Vagina (tissue), 2 donors: ENCODE results near the gene APOA4. TPM values are rescaled to one million over a fixed set of nuclear protein-coding genes. Genes with fewer than 3 reads are reported as not detected.
"Not testable (repeated sequence)": the region's sequence is repeated elsewhere in the genome, so short reads cannot be mapped to it uniquely, and the experiment has no call there.

Experiments
- DNase-seq, 2 donors: peaks; one replicate each; pipeline ENCODE4 v3.0.0-alpha.2; 2017; ENCODE audit errors: extremely low spot score in 2 of 2
- H3K27ac ChIP-seq: fragments of 200-600 bp; sonication (generic); one replicate; pipeline ENCODE4 v1.5.1; 2019
- H3K27me3 ChIP-seq: fragments of 200-600 bp; sonication (generic); one replicate; pipeline ENCODE4 v1.5.1; 2019
- H3K36me3 ChIP-seq, 2 donors: fragments of 200-600 bp; sonication (generic); one replicate each; pipeline ENCODE4 v1.5.1; 2017 to 2019
- H3K4me1 ChIP-seq: fragments of 200-600 bp; sonication (generic); one replicate; pipeline ENCODE4 v1.5.1; 2019
- H3K4me3 ChIP-seq, 2 donors: fragments of 200-600 bp; sonication (generic); 1 replicate in 1 of 2; 2 replicates in 1 of 2; pipeline ENCODE4 v1.5.1; 2016 to 2019
- H3K9me3 ChIP-seq: fragments of 200-600 bp; sonication (generic); one replicate; pipeline ENCODE4 v1.5.1; 2019
- POLR2A ChIP-seq, 2 donors: fragments of 450-650 bp; IDR thresholded peaks; one replicate each; pipeline ENCODE4 v1.6.1; 2017; ENCODE audit warnings: antibody characterized with exemption in 2 of 2, mild to moderate bottlenecking in 2 of 2, moderate library complexity in 2 of 2
- POLR2AphosphoS5 ChIP-seq, 2 donors: sonication (generic); formaldehyde crosslinking; IDR thresholded peaks; one replicate each; pipeline ENCODE4 v1.9.0; 2017; ENCODE audit warnings: antibody characterized with exemption in 2 of 2, mild to moderate bottlenecking in 2 of 2, low read depth in 1 of 2; ENCODE audit not compliant: insufficient read depth in 1 of 2
- intact Hi-C: fragments of 100-400 bp; cut with DNase I; formaldehyde crosslinking; loops from one replicate; pipeline ENCODE4 v1.15.1; 2023
- total RNA-seq: library from RNA; depleted of rRNA; stranded (reverse); fragments of >200 nt; gene quantifications from one replicate; pipeline ENCODE4 v1.2.3, GENCODE V29; 2016
- TF ChIP-seq, protein P1 (sequence below), 3 experiments: fragments of 450-650 bp in 2 of 3; fragments of 200-600 bp in 1 of 3; sonication (generic) in 1 of 3; IDR thresholded peaks; one replicate each; pipeline ENCODE4 v1.5.1; 2017 to 2019; ENCODE audit warnings: antibody characterized with exemption in 3 of 3, mild to moderate bottlenecking in 2 of 3, moderate library complexity in 2 of 3

APOA4 gene
- total RNA-seq, 1 donor from 2014 or later = not detected

DNA sequence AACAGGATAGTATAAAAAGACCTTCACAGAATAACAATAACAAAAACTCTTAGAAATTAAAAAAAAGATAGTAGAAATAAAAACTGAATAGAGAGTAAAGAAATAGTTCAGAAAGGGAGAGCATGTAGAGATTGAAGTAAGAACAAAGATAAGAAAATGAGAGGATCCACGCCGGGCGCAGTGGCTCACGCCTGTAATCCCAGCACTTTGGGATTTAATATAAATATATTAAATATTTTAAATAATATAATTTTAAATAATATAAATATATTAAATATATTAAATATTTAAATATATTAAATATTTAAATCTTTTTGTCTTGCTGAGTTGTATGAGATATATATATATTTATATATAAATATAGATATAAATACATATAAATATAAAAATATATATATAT, 11.0 kb downstream of the APOA4 start:
- intact Hi-C loops = no loop called here
- H3K9me3 ChIP-seq = no peaks in the 10 kb centered on the region
- no peaks in the 10 kb centered on the region for H3K36me3 ChIP-seq
- TF ChIP-seq, protein P1, sequence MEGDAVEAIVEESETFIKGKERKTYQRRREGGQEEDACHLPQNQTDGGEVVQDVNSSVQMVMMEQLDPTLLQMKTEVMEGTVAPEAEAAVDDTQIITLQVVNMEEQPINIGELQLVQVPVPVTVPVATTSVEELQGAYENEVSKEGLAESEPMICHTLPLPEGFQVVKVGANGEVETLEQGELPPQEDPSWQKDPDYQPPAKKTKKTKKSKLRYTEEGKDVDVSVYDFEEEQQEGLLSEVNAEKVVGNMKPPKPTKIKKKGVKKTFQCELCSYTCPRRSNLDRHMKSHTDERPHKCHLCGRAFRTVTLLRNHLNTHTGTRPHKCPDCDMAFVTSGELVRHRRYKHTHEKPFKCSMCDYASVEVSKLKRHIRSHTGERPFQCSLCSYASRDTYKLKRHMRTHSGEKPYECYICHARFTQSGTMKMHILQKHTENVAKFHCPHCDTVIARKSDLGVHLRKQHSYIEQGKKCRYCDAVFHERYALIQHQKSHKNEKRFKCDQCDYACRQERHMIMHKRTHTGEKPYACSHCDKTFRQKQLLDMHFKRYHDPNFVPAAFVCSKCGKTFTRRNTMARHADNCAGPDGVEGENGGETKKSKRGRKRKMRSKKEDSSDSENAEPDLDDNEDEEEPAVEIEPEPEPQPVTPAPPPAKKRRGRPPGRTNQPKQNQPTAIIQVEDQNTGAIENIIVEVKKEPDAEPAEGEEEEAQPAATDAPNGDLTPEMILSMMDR (IDR thresholded peaks at IDR 0.05) = no peak
- TF ChIP-seq POLR2AphosphoS5 (IDR thresholded peaks at IDR 0.05; ENCODE audit: insufficient read depth in 1 of 2, low read depth in 1 of 2) (no peak), POLR2A (IDR thresholded peaks at IDR 0.05) (no peak)
- no peak overlapping the region for H3K27ac ChIP-seq
- H3K4me1 ChIP-seq = no peaks in the 10 kb centered on the region
- DNase-seq = no peak
- H3K4me3 ChIP-seq = no peak overlapping the region
- H3K27me3 ChIP-seq = no peaks in the 10 kb centered on the region

DNA sequence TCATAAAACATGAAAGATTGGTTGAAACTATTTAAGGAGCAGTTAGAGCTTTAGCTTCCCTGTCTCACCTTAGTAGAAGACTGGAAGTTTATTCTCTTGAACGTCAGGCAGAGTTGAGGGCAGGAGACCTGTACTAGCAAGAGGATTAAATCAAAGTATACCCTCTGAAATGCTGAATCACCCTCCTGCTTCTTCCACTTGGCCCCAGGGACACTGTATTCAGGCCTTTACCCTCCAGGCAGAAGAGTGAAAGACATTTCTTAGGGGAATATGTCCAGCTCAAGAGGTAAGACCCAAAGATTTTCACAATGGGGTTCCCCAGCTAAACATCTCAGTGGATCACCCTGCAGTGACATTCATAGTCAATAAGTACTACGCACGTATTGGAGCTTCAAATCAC, 11.9 kb downstream of the APOA4 start:
- TF ChIP-seq, protein P1 (IDR thresholded peaks at IDR 0.05) = no peak
- TF ChIP-seq POLR2AphosphoS5 (IDR thresholded peaks at IDR 0.05; ENCODE audit: insufficient read depth in 1 of 2, low read depth in 1 of 2) = no peak
- TF ChIP-seq POLR2A (IDR thresholded peaks at IDR 0.05) = no peak
- DNase-seq = no peak
- no peaks in the 10 kb centered on the region for H3K36me3 ChIP-seq
- H3K4me3 ChIP-seq = no peak overlapping the region
- intact Hi-C loops = no loop called here
- H3K27me3 ChIP-seq = no peaks in the 10 kb centered on the region
- H3K9me3 ChIP-seq = no peaks in the 10 kb centered on the region
- no peaks in the 10 kb centered on the region for H3K4me1 ChIP-seq
- H3K27ac ChIP-seq = no peak overlapping the region

DNA sequence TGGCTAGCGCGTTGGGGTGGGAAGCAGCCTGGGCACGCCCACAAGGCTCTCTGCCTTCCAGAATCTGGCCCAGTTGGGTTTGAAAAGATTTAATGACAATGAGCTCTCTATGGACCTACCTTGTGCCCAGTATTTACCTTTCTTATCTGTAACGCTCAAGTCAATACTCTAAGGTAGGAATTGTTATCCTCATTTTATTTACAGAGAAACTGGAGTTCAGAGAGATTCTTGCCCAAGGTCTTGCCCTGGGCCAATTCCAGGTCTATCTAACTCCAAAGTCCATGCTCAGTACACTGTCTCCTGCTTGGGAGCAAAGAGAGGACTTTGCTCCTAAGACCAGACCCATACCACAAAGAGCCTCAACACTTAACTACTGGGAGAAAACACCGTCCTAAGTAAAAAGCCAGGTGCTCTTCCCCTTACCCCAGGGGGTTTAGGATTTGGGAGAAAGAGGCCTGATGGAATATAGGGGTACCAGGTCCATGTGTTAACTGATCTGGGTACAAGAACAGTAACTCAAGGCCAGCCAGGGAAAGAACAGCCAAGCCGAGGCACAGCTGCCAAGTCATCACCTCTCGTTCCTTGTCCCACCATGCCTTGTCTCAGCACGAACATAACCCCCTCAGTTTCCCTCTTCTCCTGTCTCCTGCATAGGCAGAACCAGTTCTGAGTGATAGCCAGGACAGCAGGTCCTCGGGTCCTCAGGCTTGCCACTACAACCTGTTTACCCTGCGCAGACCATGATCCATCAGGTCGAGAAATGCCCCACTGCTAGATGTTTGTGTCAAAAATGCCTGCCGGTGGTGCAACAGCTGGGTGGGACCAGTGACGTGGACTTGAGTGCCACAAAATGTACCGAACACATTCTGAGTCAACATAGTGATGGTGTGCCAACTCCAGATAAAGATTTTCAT, 14.6 kb downstream of the APOA4 start:
- no peak for DNase-seq
- Histone ChIP-seq H3K4me1 (no peaks in the 10 kb centered on the region), H3K36me3 (no peaks in the 10 kb centered on the region), H3K27me3 (no peaks in the 10 kb centered on the region), H3K9me3 (no peaks in the 10 kb centered on the region), H3K4me3 (no peak overlapping the region), H3K27ac (no peak overlapping the region)
- intact Hi-C loops = no loop called here
- TF ChIP-seq, protein P1 (IDR thresholded peaks at IDR 0.05) = no peak
- TF ChIP-seq POLR2A (IDR thresholded peaks at IDR 0.05) (no peak), POLR2AphosphoS5 (IDR thresholded peaks at IDR 0.05; ENCODE audit: insufficient read depth in 1 of 2, low read depth in 1 of 2) (no peak)

DNA sequence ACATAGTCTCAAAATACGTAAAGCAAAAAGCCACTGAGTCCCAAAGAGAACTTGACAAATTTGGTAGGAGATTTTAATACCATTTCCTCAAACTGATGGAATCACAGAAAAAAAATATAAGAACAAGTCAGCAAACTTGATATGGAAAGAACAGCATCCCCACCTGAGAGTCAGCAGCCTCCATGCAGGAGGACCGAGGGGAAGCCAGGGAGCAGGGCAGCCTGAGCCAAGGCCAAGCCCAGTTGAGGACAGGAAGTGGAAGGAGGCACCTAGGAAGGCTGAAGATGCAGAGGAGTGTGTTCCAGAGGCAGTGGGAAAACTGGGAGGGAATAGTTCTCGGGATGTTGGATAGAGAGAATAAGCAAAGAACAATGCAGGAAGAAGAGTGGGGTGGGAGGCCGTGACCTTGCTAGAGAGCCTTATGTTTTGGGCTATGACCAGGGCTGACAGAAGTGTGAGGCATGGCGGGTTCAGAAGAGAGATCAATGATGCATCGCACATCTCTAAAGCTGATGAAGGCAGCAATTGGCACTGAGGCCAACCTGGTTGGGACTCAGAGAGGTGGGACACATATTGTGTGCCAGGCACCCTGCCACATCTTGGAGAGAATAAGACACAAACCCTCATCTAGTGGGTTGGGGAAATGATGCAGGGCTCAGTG, 15.4 kb downstream of the APOA4 start:
- Histone ChIP-seq H3K27me3 (no peaks in the 10 kb centered on the region), H3K9me3 (no peaks in the 10 kb centered on the region), H3K4me3 (no peak overlapping the region), H3K27ac (no peak overlapping the region), H3K4me1 (no peaks in the 10 kb centered on the region), H3K36me3 (no peaks in the 10 kb centered on the region)
- intact Hi-C loops = no loop called here
- no peak for DNase-seq
- TF ChIP-seq POLR2A (IDR thresholded peaks at IDR 0.05) = no peak
- no peak for TF ChIP-seq POLR2AphosphoS5 (IDR thresholded peaks at IDR 0.05; ENCODE audit: insufficient read depth in 1 of 2, low read depth in 1 of 2)
- TF ChIP-seq, protein P1 (IDR thresholded peaks at IDR 0.05) = no peak

DNA sequence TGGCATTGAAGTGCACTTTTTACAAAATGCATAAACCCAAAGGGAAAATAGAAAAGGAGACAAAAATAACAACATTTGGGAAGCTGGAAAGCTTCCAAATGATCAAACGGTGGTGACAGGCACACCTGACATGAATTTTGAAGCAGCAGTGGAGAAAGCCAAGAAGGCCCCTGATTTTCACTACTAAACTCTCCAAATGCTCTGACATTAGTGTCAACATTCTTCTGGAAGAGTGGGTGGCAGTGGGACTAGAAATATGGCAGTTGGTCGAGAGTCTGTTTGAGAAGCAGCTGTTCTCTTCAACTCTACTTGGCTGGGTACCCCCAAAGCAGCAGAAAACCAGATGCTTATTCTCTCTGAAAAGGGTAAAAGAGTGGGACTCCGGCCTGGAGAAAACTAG, 19.1 kb downstream of the APOA4 start:
- Histone ChIP-seq H3K27me3 (no peaks in the 10 kb centered on the region), H3K27ac (no peak overlapping the region), H3K4me1 (no peaks in the 10 kb centered on the region), H3K4me3 (no peak overlapping the region), H3K36me3 (no peaks in the 10 kb centered on the region), H3K9me3 (no peaks in the 10 kb centered on the region)
- TF ChIP-seq, protein P1 (IDR thresholded peaks at IDR 0.05) = no peak
- TF ChIP-seq POLR2AphosphoS5 (IDR thresholded peaks at IDR 0.05; ENCODE audit: insufficient read depth in 1 of 2, low read depth in 1 of 2) (no peak), POLR2A (IDR thresholded peaks at IDR 0.05) (no peak)
- no peak for DNase-seq
- intact Hi-C loops = no loop called here

DNA sequence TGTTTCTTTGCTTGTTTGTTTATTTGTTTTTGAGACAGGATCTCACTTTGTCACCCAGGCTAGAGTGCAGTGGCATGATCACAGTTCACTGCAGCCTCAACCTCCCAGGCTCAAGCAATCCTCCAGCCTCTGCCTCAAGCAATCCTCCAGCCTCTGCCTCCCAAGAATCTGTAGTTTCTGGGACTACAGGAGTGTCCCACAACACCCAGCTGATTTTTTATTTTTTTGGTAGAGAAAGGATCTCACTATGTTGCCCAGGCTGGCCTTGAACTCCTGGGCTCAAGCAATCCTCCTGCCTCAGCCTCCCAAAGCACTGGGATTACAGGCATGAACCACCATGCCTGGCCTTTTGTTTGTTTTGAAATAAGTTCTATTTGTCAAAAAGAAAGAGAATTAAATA, 21.4 kb downstream of the APOA4 start:
- DNase-seq, intact Hi-C loops: not testable (repeated sequence)

More for the DNA sequence above, 21.4 kb downstream of the APOA4 start:
- not testable (repeated sequence) for H3K4me3 ChIP-seq, H3K27me3 ChIP-seq, H3K4me1 ChIP-seq, H3K9me3 ChIP-seq, H3K36me3 ChIP-seq, H3K27ac ChIP-seq
